A549 (cell line): ENCODE data around the gene NSD1. TPM values are rescaled to one million over a fixed set of nuclear protein-coding genes. Genes with fewer than 3 reads are reported as not detected.

Experiments used
- ATAC-seq, 2 experiments: fragments of 200-7000 bp in 1 of 2; fragments of >200 bp in 1 of 2; cut with Nextera tagmentation in 1 of 2; cut with Tn5 transposase in 1 of 2; 3 replicates each; pipeline versions ENCODE4 v1.8.0 to v1.9.1; 2018 to 2020; ENCODE audit warnings: mild to moderate bottlenecking in 1 of 2, moderate library complexity in 1 of 2
- CTCF ChIA-PET: fragments of 300-600 bp; sonication (Branson Sonifier 250); formaldehyde crosslinking; extraction: SDS; loops from one replicate; lab custom pipeline; 2021; ENCODE audit warnings: antibody characterized with exemption, inconsistent platforms; lab: Yijun Ruan, JAX
- POLR2A ChIA-PET: fragments of 350-600 bp; formaldehyde crosslinking; extraction: SDS; loops from one replicate; lab custom pipeline; 2021; ENCODE audit warnings: antibody characterized with exemption, inconsistent platforms; lab: Yijun Ruan, JAX
- DNase-seq, 2 experiments: peaks; one replicate each; pipeline versions ENCODE4 v3.0.0 to v3.0.0-alpha.2; 2011 to 2016; ENCODE audit warnings: low read depth in 1 of 2, low spot score in 1 of 2
- FAIRE-seq: peaks from 2 replicates; lab custom pipeline; 2011; peaks lifted over from hg19 to GRCh38; lab: Jason Lieb, UNC
- H3K27ac ChIP-seq, 2 experiments: fragments of >200 bp; sonication (Bioruptor Twin); formaldehyde crosslinking; 3 replicates each; pipeline ENCODE4 v1.5.1; 2016 to 2017
- H3K4me1 ChIP-seq: fragments of >200 bp; sonication (Bioruptor Twin); formaldehyde crosslinking; 3 replicates; pipeline ENCODE4 v1.6.1; 2016
- H3K4me2 ChIP-seq: fragments of >200 bp; sonication (Bioruptor Twin); formaldehyde crosslinking; 3 replicates; pipeline ENCODE4 v1.6.1; 2016
- H3K4me3 ChIP-seq: fragments of >200 bp; sonication (Bioruptor Twin); formaldehyde crosslinking; 3 replicates; pipeline ENCODE4 v1.5.1; 2016
- H3K9me3 ChIP-seq: fragments of >200 bp; sonication (Bioruptor Twin); formaldehyde crosslinking; 3 replicates; pipeline ENCODE4 v1.6.1; 2016
- BHLHE40 ChIP-seq: IDR thresholded peaks from 2 replicates; pipeline ENCODE4 v1.6.1; 2012; ENCODE audit warnings: low read depth, low read length, inconsistent platforms
- CBX8 ChIP-seq: fragments of 200-600 bp; sonication (generic); IDR thresholded peaks from 2 replicates; pipeline ENCODE4 v1.6.1; 2016
- CHD2 ChIP-seq: fragments of 150-350 bp; IDR thresholded peaks from 2 replicates; pipeline ENCODE4 v1.6.1; 2014; ENCODE audit warnings: low read length; ENCODE audit not compliant: partially characterized antibody
- CHD4 ChIP-seq: fragments of 200-600 bp; sonication (generic); IDR thresholded peaks from 2 replicates; pipeline ENCODE4 v1.6.1; 2016; ENCODE audit warnings: antibody characterized with exemption, mild to moderate bottlenecking, borderline replicate concordance
- EHF ChIP-seq: fragments of 250-450 bp; sonication (Bioruptor Pico); IDR thresholded peaks from 2 replicates; pipeline ENCODE4 v1.5.0; 2020; ENCODE audit warnings: mild to moderate bottlenecking
- HEYL ChIP-seq: fragments of 250-450 bp; sonication (Bioruptor Pico); IDR thresholded peaks from 2 replicates; pipeline ENCODE4 v1.8.0; 2021; ENCODE audit warnings: mild to moderate bottlenecking, moderate library complexity
- HOXB13 ChIP-seq: fragments of 250-450 bp; sonication (Bioruptor Pico); IDR thresholded peaks from 2 replicates; pipeline ENCODE4 v1.5.0; 2020; ENCODE audit warnings: low read depth, mild to moderate bottlenecking, moderate library complexity
- HOXB5 ChIP-seq: fragments of 250-450 bp; sonication (Bioruptor Pico); IDR thresholded peaks from 2 replicates; pipeline ENCODE4 v1.5.0; 2020; ENCODE audit warnings: mild to moderate bottlenecking, moderate library complexity
- JUN ChIP-seq, 2 experiments: fragments of >200 bp; sonication (Bioruptor Twin); formaldehyde crosslinking; IDR thresholded peaks; 2 replicates in 1 of 2; 3 replicates in 1 of 2; pipeline ENCODE4 v1.6.1; 2016 to 2017
- KDM1A ChIP-seq: fragments of 200-600 bp; sonication (generic); IDR thresholded peaks from 2 replicates; pipeline ENCODE4 v1.6.1; 2016; ENCODE audit warnings: low read depth, mild to moderate bottlenecking
- MAZ ChIP-seq: fragments of 150-350 bp; IDR thresholded peaks from 2 replicates; pipeline ENCODE4 v1.6.1; 2014; ENCODE audit warnings: antibody characterized with exemption, low read depth, low read length, borderline replicate concordance
- NFE2L2 ChIP-seq: fragments of 150-350 bp; conservative IDR thresholded peaks from 2 replicates; pipeline ENCODE4 v1.6.1; 2014; ENCODE audit warnings: low read length
- NPAS2 ChIP-seq: fragments of 250-450 bp; sonication (Bioruptor Pico); IDR thresholded peaks from 2 replicates; pipeline ENCODE4 v1.8.0; 2022; ENCODE audit warnings: mild to moderate bottlenecking, moderate library complexity, borderline replicate concordance
- NR3C1 ChIP-seq: fragments of >200 bp; sonication (Bioruptor Twin); formaldehyde crosslinking; IDR thresholded peaks from 3 replicates; pipeline ENCODE4 v1.6.1; 2017
- PHF8 ChIP-seq: fragments of 200-600 bp; sonication (generic); IDR thresholded peaks from 2 replicates; pipeline ENCODE4 v1.6.1; 2016; ENCODE audit warnings: low read depth, mild to moderate bottlenecking, antibody characterized with exemption, moderate library complexity, borderline replicate concordance
- RAD21 ChIP-seq, 2 experiments: fragments of >200 bp in 1 of 2; sonication (Bioruptor Twin) in 1 of 2; formaldehyde crosslinking in 1 of 2; IDR thresholded peaks in 1 of 2; conservative IDR thresholded peaks in 1 of 2; 2 replicates in 1 of 2; 3 replicates in 1 of 2; pipeline ENCODE4 v1.6.1; 2012 to 2018; ENCODE audit warnings: inconsistent platforms in 1 of 2
- SMC3 ChIP-seq: fragments of >200 bp; sonication (Bioruptor Twin); formaldehyde crosslinking; IDR thresholded peaks from 3 replicates; pipeline ENCODE4 v1.6.1; 2018; ENCODE audit warnings: inconsistent platforms
- ZFP36 ChIP-seq: fragments of 450-650 bp; IDR thresholded peaks from 2 replicates; pipeline ENCODE4 v1.6.1; 2014; ENCODE audit warnings: borderline replicate concordance; ENCODE audit not compliant: partially characterized antibody
- WGBS: methylation state at CpG from one replicate; pipeline ENCODE4 v1.1.6; 2017; ENCODE audit errors: missing lambda C conversion rate; 5-methylcytosine and 5-hydroxymethylcytosine counted together
- polyA plus RNA-seq, 4 experiments: library from polyadenylated mRNA; depleted of rRNA in 3 of 4; stranded (reverse); fragments of >200 nt; fragmentation: RNase III in 1 of 4; extraction: RNeasy Plus Mini Kit Qiagen cat#74134 plus additional on column Dnase treatment in 1 of 4; gene quantifications; 2 replicates in 3 of 4; 3 replicates in 1 of 4; pipeline ENCODE4 v1.2.3, GENCODE V29; 2011 to 2017
- TF ChIP-seq, protein P1 (sequence below): fragments of 200-600 bp; sonication (generic); IDR thresholded peaks from 2 replicates; pipeline ENCODE4 v1.6.1; 2016; ENCODE audit warnings: antibody characterized with exemption, mild to moderate bottlenecking, moderate library complexity
- TF ChIP-seq, protein P2 (sequence below): IDR thresholded peaks from 2 replicates; pipeline ENCODE4 v1.6.1; 2012
- TF ChIP-seq, protein P3 (sequence below): fragments of >200 bp; sonication (Bioruptor Twin); formaldehyde crosslinking; IDR thresholded peaks from 2 replicates; pipeline ENCODE4 v1.6.1; 2016
- TF ChIP-seq, protein P4 (sequence below): fragments of >200 bp; sonication (Bioruptor Twin); formaldehyde crosslinking; IDR thresholded peaks from 3 replicates; pipeline ENCODE4 v1.6.1; 2016
- TF ChIP-seq, protein P5 (sequence below): fragments of 250-450 bp; sonication (Bioruptor Pico); IDR thresholded peaks from 2 replicates; pipeline ENCODE4 v1.5.0; 2021; ENCODE audit warnings: mild to moderate bottlenecking, moderate library complexity, borderline replicate concordance
- TF ChIP-seq, protein P6 (sequence below): fragments of 250-450 bp; sonication (Bioruptor Pico); IDR thresholded peaks from 2 replicates; pipeline ENCODE4 v1.5.0; 2020; ENCODE audit warnings: low read depth, mild to moderate bottlenecking, moderate library complexity
- TF ChIP-seq, protein P7 (sequence below): IDR thresholded peaks from 2 replicates; pipeline ENCODE4 v1.6.1; 2012
- TF ChIP-seq, protein P8 (sequence below): fragments of 450-650 bp; IDR thresholded peaks from 2 replicates; pipeline ENCODE4 v1.6.1; 2014; ENCODE audit warnings: antibody characterized with exemption

Gene NSD1
- polyA plus RNA-seq, 2 of the 4 experiments (the other 2 are of a cell fraction): 16.3 to 38.2 TPM

DNA sequence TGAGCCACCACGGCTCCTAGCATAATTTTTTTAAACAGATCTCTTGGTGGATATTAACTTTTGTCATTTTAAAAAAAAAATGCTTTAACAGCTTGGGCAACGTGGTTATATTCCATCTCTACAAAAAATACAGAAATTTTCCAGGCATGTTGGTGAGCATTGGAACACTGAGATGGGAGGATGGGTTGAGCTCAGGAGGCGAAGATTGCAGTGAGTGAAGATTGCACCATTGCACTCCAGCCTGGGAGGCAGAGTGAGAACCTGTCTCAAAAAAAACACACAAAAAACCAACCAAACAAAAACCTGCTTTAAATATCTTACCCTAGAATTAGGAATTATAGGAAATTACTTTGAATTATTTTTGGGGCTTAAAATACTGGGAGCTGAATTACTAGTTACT lies 55.2 kb downstream of the NSD1 start:
- ChIA-PET CTCF (no interaction called here), POLR2A (no interaction called here)
- 80% methylated on average over 3 of the region's 3 CpGs for WGBS
- DNase-seq: no peak
- Histone ChIP-seq H3K9me3 (no peaks in the 10 kb centered on the region), H3K4me1 (peaks cover 3% of the 10 kb centered on the region), H3K27ac (no peak overlapping the region), H3K4me2 (no peak overlapping the region), H3K4me3 (no peak overlapping the region)
- ATAC-seq: no peak
- no peak for TF ChIP-seq ZFP36
- TF ChIP-seq HOXB5: no peak
- no peak for TF ChIP-seq NR3C1
- TF ChIP-seq NPAS2 (CRISPR knock-in tag): no peak
- TF ChIP-seq JUN (IDR thresholded peaks at IDR 0.05): no peak
- TF ChIP-seq, protein P1, sequence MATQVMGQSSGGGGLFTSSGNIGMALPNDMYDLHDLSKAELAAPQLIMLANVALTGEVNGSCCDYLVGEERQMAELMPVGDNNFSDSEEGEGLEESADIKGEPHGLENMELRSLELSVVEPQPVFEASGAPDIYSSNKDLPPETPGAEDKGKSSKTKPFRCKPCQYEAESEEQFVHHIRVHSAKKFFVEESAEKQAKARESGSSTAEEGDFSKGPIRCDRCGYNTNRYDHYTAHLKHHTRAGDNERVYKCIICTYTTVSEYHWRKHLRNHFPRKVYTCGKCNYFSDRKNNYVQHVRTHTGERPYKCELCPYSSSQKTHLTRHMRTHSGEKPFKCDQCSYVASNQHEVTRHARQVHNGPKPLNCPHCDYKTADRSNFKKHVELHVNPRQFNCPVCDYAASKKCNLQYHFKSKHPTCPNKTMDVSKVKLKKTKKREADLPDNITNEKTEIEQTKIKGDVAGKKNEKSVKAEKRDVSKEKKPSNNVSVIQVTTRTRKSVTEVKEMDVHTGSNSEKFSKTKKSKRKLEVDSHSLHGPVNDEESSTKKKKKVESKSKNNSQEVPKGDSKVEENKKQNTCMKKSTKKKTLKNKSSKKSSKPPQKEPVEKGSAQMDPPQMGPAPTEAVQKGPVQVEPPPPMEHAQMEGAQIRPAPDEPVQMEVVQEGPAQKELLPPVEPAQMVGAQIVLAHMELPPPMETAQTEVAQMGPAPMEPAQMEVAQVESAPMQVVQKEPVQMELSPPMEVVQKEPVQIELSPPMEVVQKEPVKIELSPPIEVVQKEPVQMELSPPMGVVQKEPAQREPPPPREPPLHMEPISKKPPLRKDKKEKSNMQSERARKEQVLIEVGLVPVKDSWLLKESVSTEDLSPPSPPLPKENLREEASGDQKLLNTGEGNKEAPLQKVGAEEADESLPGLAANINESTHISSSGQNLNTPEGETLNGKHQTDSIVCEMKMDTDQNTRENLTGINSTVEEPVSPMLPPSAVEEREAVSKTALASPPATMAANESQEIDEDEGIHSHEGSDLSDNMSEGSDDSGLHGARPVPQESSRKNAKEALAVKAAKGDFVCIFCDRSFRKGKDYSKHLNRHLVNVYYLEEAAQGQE: no peak
- no peak for TF ChIP-seq PHF8
- TF ChIP-seq, protein P2, sequence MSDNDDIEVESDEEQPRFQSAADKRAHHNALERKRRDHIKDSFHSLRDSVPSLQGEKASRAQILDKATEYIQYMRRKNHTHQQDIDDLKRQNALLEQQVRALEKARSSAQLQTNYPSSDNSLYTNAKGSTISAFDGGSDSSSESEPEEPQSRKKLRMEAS: no peak
- no peak for TF ChIP-seq HEYL
- TF ChIP-seq KDM1A: no peak
- TF ChIP-seq, protein P3, sequence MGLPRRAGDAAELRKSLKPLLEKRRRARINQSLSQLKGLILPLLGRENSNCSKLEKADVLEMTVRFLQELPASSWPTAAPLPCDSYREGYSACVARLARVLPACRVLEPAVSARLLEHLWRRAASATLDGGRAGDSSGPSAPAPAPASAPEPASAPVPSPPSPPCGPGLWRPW: no peak
- TF ChIP-seq CHD4: no peak
- no peak for TF ChIP-seq CHD2
- TF ChIP-seq RAD21 (conservative IDR thresholded peaks at IDR 0.05 in 1 of 2, IDR thresholded peaks at IDR 0.05 in 1 of 2): no peak
- TF ChIP-seq SMC3: no peak
- no peak for TF ChIP-seq MAZ
- TF ChIP-seq, protein P4, sequence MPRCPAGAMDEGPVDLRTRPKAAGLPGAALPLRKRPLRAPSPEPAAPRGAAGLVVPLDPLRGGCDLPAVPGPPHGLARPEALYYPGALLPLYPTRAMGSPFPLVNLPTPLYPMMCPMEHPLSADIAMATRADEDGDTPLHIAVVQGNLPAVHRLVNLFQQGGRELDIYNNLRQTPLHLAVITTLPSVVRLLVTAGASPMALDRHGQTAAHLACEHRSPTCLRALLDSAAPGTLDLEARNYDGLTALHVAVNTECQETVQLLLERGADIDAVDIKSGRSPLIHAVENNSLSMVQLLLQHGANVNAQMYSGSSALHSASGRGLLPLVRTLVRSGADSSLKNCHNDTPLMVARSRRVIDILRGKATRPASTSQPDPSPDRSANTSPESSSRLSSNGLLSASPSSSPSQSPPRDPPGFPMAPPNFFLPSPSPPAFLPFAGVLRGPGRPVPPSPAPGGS: no peak
- TF ChIP-seq, protein P5, sequence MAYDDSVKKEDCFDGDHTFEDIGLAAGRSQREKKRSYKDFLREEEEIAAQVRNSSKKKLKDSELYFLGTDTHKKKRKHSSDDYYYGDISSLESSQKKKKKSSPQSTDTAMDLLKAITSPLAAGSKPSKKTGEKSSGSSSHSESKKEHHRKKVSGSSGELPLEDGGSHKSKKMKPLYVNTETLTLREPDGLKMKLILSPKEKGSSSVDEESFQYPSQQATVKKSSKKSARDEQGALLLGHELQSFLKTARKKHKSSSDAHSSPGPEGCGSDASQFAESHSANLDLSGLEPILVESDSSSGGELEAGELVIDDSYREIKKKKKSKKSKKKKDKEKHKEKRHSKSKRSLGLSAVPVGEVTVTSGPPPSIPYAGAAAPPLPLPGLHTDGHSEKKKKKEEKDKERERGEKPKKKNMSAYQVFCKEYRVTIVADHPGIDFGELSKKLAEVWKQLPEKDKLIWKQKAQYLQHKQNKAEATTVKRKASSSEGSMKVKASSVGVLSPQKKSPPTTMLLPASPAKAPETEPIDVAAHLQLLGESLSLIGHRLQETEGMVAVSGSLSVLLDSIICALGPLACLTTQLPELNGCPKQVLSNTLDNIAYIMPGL (CRISPR knock-in tag): no peak
- no peak for FAIRE-seq

DNA sequence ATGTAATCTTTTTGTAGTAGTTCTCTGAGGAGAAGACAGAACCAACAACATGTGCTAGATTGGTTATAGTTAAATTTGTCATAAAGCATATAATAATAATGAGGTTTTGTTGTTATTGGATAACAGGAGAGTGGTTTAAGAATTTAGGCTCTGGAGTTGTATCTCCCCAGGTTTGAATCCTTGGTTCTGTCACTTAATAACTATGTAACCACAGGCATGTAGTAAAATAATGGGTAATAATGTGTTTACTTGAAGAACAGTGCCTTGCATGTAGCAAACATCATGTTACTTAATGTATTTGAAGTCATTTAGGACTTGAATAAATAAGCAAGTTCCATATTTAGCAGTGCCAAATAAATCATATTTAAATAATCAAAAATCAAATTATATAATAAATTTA lies 55.8 kb downstream of the NSD1 start:
- Histone ChIP-seq H3K4me2 (no peak overlapping the region), H3K4me3 (no peak overlapping the region), H3K27ac (no peak overlapping the region), H3K4me1 (peaks cover 10% of the 10 kb centered on the region), H3K9me3 (no peaks in the 10 kb centered on the region)
- ChIA-PET POLR2A (no interaction called here), CTCF (no interaction called here)
- DNase-seq (no peak), ATAC-seq (no peak), FAIRE-seq (no peak)
- TF ChIP-seq, protein P6, sequence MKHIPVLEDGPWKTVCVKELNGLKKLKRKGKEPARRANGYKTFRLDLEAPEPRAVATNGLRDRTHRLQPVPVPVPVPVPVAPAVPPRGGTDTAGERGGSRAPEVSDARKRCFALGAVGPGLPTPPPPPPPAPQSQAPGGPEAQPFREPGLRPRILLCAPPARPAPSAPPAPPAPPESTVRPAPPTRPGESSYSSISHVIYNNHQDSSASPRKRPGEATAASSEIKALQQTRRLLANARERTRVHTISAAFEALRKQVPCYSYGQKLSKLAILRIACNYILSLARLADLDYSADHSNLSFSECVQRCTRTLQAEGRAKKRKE (CRISPR knock-in tag): no peak
- TF ChIP-seq HOXB5: no peak
- TF ChIP-seq, protein P7, sequence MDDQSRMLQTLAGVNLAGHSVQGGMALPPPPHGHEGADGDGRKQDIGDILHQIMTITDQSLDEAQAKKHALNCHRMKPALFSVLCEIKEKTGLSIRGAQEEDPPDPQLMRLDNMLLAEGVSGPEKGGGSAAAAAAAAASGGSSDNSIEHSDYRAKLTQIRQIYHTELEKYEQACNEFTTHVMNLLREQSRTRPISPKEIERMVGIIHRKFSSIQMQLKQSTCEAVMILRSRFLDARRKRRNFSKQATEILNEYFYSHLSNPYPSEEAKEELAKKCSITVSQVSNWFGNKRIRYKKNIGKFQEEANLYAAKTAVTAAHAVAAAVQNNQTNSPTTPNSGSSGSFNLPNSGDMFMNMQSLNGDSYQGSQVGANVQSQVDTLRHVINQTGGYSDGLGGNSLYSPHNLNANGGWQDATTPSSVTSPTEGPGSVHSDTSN: no peak
- no peak for TF ChIP-seq KDM1A
- TF ChIP-seq EHF: no peak
- TF ChIP-seq BHLHE40: no peak
- no peak for TF ChIP-seq HOXB13 (CRISPR knock-in tag)
- TF ChIP-seq, protein P5 (CRISPR knock-in tag): no peak
- no peak for TF ChIP-seq PHF8
- TF ChIP-seq NFE2L2: no peak
- TF ChIP-seq, protein P8, sequence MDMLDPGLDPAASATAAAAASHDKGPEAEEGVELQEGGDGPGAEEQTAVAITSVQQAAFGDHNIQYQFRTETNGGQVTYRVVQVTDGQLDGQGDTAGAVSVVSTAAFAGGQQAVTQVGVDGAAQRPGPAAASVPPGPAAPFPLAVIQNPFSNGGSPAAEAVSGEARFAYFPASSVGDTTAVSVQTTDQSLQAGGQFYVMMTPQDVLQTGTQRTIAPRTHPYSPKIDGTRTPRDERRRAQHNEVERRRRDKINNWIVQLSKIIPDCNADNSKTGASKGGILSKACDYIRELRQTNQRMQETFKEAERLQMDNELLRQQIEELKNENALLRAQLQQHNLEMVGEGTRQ: no peak
- no peak for TF ChIP-seq CBX8
